ENCODE results near the gene KSR1. TPM values are rescaled to one million over a fixed set of nuclear protein-coding genes. Genes with fewer than 3 reads are reported as not detected.

Gene KSR1
- total and polyA plus RNA-seq, 9 of the 15 experiments (the other 6 are each of a cell fraction or from before 2014, with no cell fraction given), result 1.4 to 51.7 (median 18.4) TPM

DNA sequence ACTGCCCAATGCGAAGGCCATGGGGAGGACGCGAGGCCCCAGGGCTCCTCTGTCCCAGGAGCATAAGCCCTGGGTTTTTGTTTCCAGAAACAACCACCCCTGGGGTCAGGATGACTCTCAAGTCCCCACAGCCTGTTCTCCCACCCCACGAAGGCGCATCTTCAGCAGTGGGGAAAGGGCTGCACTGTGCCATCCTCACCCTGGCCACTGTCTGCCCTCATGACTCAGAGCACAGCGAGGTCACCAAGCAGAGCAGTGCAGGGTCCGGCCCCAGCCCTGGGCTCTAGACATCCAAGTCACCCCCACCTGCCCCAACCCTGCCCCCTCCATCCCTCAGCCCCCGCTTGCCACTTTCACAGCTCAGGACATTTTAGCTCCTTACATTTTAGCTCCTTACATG is 22.7 kb upstream of the KSR1 start:
- TF ChIP-seq GATAD2B (IDR thresholded peaks at IDR 0.05; ENCODE audit: borderline replicate concordance) (no peak), CAMTA2 (CRISPR knock-in tag; conservative IDR thresholded peaks at IDR 0.05) (no peak), HNRNPH1 (optimal IDR thresholded peaks at IDR 0.05; ENCODE audit: low read depth, low read length) (no peak), ZNF584 (CRISPR knock-in tag; IDR thresholded peaks at IDR 0.05; ENCODE audit: low read depth) (no peak), HEY1 (CRISPR knock-in tag; IDR thresholded peaks at IDR 0.05; ENCODE audit: borderline replicate concordance) (no peak), CREB1 (IDR thresholded peaks at IDR 0.05) (no peak), CREB1 (CRISPR knock-in tag; IDR thresholded peaks at IDR 0.05) (no peak), ILK (tag; IDR thresholded peaks at IDR 0.05; ENCODE audit: borderline replicate concordance, low read depth) (no peak), ELF1 (tag; IDR thresholded peaks at IDR 0.05) (no peak), CXXC5 (CRISPR knock-in tag; IDR thresholded peaks at IDR 0.05) (no peak)
- TF ChIP-seq, protein P1, sequence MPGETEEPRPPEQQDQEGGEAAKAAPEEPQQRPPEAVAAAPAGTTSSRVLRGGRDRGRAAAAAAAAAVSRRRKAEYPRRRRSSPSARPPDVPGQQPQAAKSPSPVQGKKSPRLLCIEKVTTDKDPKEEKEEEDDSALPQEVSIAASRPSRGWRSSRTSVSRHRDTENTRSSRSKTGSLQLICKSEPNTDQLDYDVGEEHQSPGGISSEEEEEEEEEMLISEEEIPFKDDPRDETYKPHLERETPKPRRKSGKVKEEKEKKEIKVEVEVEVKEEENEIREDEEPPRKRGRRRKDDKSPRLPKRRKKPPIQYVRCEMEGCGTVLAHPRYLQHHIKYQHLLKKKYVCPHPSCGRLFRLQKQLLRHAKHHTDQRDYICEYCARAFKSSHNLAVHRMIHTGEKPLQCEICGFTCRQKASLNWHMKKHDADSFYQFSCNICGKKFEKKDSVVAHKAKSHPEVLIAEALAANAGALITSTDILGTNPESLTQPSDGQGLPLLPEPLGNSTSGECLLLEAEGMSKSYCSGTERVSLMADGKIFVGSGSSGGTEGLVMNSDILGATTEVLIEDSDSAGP (CRISPR knock-in tag; IDR thresholded peaks at IDR 0.05), result no peak
- TF ChIP-seq, protein P2, sequence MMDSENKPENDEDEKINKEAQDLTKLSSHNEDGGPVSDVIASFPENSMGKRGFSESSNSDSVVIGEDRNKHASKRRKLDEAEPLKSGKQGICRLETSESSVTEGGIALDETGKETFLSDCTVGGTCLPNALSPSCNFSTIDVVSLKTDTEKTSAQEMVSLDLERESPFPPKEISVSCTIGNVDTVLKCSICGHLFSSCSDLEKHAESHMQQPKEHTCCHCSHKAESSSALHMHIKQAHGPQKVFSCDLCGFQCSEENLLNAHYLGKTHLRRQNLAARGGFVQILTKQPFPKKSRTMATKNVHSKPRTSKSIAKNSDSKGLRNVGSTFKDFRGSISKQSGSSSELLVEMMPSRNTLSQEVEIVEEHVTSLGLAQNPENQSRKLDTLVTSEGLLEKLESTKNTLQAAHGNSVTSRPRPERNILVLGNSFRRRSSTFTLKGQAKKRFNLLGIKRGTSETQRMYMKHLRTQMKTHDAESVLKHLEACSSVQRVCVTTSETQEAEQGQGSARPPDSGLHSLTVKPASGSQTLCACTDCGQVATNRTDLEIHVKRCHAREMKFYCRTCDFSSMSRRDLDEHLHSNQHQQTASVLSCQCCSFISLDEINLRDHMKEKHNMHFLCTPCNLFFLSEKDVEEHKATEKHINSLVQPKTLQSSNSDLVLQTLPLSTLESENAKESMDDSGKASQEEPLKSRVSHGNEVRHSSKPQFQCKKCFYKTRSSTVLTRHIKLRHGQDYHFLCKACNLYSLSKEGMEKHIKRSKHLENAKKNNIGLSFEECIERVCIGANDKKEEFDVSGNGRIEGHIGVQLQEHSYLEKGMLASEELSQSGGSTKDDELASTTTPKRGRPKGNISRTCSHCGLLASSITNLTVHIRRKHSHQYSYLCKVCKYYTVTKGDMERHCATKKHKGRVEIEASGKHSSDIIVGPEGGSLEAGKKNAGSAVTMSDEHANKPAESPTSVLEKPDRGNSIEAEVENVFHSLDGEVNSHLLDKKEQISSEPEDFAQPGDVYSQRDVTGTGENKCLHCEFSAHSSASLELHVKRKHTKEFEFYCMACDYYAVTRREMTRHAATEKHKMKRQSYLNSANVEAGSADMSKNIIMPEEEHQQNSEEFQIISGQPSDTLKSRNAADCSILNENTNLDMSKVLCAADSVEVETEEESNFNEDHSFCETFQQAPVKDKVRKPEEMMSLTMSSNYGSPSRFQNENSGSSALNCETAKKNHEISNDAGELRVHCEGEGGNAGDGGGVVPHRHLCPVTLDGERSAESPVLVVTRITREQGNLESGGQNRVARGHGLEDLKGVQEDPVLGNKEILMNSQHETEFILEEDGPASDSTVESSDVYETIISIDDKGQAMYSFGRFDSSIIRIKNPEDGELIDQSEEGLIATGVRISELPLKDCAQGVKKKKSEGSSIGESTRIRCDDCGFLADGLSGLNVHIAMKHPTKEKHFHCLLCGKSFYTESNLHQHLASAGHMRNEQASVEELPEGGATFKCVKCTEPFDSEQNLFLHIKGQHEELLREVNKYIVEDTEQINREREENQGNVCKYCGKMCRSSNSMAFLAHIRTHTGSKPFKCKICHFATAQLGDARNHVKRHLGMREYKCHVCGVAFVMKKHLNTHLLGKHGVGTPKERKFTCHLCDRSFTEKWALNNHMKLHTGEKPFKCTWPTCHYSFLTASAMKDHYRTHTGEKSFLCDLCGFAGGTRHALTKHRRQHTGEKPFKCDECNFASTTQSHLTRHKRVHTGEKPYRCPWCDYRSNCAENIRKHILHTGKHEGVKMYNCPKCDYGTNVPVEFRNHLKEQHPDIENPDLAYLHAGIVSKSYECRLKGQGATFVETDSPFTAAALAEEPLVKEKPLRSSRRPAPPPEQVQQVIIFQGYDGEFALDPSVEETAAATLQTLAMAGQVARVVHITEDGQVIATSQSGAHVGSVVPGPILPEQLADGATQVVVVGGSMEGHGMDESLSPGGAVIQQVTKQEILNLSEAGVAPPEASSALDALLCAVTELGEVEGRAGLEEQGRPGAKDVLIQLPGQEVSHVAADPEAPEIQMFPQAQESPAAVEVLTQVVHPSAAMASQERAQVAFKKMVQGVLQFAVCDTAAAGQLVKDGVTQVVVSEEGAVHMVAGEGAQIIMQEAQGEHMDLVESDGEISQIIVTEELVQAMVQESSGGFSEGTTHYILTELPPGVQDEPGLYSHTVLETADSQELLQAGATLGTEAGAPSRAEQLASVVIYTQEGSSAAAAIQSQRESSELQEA (IDR thresholded peaks at IDR 0.05; ENCODE audit: low read depth), result no peak
- Histone ChIP-seq H3K79me2 (ENCODE audit: control insufficient read depth, insufficient read depth, low read length) (no peaks in the 10 kb centered on the region), H3K4me2 (ENCODE audit: insufficient read depth, low read length) (no peak overlapping the region), H3K4me3 (no peak overlapping the region), H3K27ac (ENCODE audit: extremely low read depth, low read depth, low read length) (no peak overlapping the region), H3K27me3 (ENCODE audit: control insufficient read depth in 2 of 2, insufficient read depth in 2 of 2, low read length in 2 of 2) (no peaks in the 10 kb centered on the region), H2AFZ (ENCODE audit: low read depth, low read length) (no peak overlapping the region), H3K9me3 (replicated peaks; ENCODE audit: control insufficient read depth, insufficient read depth, low read depth, low read length) (no peaks in the 10 kb centered on the region), H3K9me1 (ENCODE audit: control insufficient read depth, insufficient read depth, low read length) (no peaks in the 10 kb centered on the region), H3K36me3 (ENCODE audit: control insufficient read depth, insufficient read depth, low read length) (no peaks in the 10 kb centered on the region), H3K4me1 (replicated peaks in 1 of 2; ENCODE audit: control insufficient read depth in 2 of 2, insufficient read depth in 2 of 2, low read length in 2 of 2) (peaks cover 0 to 18% of the 10 kb centered on the region in 2 experiments; a peak in 2 of 5 replicates), H3K9ac (ENCODE audit: insufficient read depth in 1 of 2, low read depth in 2 of 2, low read length in 2 of 2) (0 out of 4 replicates have a peak overlapping the region, but pooled peaks of 1 of the 2 experiments have one; percentile 66), H4K20me1 (replicated peaks; ENCODE audit: control insufficient read depth, insufficient read depth, low read length) (no peaks in the 10 kb centered on the region)
- no peak for ATAC-seq
- no peak for FAIRE-seq
- intact Hi-C loops (cut with micrococcal nuclease), result no loop called here
- ChIA-PET CTCF (ENCODE audit: low intra/inter-chr PET ratio) (no interaction called here), POLR2A (interaction anchor here (0.9 kb wide), 2 partner anchors 9 to 36 kb away, joined by 3 to 4 read pairs; no protein-coding TSS in a partner anchor)
- 46% methylated on average over 8 of the region's 8 CpGs for WGBS (ENCODE audit: insufficient coverage, low coverage, missing lambda C conversion rate)
- no peak for DNase-seq (ENCODE audit: extremely low read depth in 1 of 4, low spot score in 3 of 4)
- BruUV-seq (replicated peaks), result no TSS peak
- in situ Hi-C loops (cut with MboI), result no loop called here
